Hematopoietic multipotent progenitor cell treated with erythropoietin and hydrocortisone succinate and interleukin-3 and kit ligand, for 17 days (in vitro differentiated cells): ENCODE data around the gene KRTAP10-7.
"Not testable (repeated sequence)": the region's sequence is repeated elsewhere in the genome, so short reads cannot be mapped to it uniquely, and the experiment has no call there.

Source experiments
- DNase-seq: peaks from one replicate; pipeline ENCODE4 v3.0.0-alpha.2; 2015; ENCODE audit warnings: low spot score

The KRTAP10-7 gene

DNA sequence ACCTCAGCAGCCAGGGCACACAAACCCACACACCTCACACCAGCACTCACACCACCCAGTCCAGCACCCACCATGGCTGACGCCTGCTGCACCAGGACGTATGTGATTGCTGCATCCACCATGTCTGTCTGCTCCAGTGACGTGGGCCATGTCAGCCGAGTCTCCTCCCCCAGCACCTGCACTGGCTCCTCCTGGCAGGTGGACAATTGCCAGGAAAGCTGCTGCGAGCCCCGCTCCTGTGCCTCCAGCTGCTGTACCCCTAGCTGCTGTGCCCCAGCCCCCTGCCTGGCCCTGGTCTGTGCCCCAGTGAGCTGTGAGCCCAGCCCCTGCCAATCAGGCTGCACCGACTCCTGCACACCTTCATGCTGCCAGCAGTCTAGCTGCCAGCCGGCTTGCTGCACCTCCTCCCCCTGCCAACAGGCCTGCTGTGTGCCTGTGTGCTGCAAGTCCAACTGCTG, 11.7 kb downstream of the KRTAP10-7 start, which contains the start of gene KRTAP10-8:
TSS of gene KRTAP10-8 (plus strand) at position 51 of the 458 bp plus-strand sequence. CDS start at position 73, 22 bp downstream.
- no peak for DNase-seq

DNA sequence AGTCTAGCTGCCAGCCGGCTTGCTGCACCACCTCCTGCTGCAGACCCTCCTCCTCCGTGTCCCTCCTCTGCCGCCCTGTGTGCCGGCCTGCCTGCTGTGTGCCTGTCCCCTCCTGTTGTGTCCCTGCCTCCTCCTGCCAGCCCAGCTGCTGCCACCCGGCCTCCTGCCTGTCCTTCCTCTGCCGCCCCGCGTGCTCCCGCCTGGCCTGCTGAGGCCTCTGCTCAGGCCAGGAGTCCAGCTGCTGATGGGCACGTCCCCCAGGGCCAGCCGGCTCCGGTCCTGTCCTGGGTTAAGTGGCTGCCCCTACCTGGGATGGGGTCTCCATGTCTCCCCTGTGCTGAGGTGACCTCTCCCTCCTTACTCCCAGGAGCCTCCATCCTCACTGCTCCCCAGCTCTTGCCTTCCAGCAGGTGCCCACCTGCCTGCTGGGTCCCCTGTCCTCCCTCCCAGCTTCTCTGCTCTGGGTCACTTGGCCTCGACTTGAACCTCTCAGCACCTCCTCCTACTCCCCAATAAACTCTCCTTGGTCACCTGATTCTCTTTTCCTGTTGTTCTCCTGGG, 12.4 kb downstream of the KRTAP10-7 start:
- no peak for DNase-seq

DNA sequence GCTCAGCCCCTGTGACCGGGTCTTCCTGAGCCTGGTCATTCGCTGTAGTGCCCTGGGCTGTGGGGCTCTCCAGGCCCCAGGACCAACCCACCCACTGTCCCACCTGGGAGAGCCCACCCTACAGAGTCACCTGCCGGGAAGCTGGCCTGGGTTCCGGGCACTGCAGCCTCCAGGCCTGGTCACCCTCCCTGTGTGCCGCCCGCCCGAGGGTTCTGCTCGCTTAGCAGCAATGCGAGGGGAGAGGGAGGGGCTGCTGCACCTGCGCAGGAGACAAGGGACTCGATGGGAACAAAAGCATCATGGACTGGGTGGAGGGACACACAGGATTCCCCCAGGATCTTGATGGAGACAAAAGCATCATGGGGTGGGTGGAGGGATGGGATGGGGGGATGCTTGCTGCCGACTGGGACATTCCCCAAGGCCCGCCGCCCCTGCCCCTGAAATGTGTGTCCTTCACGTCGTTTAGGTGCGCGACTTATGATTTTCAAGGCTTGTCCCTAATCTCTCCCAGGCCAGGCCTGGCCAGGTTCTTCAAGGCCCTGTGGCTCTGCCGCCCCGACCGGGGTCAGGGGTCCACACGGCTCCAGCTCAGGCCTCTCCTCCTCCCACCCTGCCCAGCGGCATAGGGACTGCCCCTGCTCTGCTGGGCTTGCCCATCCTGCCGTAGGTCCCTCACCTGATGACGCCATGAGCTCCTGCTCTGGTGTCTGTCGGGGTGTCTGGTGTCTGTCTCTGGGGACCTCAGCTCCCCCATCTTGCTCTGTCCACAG, 13.2 kb downstream of the KRTAP10-7 start:
- DNase-seq: no peak

DNA sequence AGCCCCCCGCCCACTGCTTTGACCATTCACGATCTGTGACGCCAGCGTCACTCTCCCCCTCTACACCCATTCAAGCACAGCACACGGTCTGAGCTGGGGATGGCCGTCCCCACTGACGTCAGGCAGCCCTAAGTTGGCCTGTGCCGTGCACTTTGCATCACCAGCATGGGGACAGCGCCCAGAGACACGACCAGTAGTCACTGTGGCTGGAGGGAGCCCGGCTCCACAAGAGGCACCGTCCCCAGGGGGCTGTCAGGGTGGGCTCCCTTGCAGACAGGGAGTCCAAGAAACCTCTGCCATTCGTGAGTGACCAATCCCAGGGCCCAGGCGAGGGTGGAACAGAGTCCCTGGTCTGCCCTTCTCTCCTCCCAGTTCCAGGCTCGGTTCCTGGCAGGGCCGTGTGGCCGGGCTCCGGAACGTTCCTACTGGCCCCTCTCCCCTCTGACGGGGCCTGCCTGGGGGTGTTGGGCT, 13.8 kb downstream of the KRTAP10-7 start:
- DNase-seq: no peak

DNA sequence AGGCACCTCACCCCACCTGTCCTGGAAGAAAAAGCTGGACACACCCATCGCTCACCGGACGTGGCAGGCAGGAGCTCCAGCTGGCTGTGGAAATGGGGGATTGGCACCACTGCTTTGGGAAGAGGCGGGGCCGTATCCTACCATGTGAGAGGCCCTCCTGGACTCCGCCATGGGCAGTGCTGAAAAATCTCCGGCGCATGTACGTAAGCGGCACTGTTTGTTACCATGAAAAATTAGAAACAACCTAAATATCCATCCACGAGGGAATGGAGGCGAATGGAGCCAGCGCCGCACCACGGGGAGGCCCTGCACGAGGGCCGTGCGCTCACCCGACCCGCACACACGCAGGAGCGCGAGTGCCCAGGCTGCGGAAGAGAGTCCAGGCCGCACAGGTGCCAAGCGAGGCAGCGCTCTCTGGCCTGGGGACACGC, 14.6 kb downstream of the KRTAP10-7 start:
- DNase-seq: no peak

DNA sequence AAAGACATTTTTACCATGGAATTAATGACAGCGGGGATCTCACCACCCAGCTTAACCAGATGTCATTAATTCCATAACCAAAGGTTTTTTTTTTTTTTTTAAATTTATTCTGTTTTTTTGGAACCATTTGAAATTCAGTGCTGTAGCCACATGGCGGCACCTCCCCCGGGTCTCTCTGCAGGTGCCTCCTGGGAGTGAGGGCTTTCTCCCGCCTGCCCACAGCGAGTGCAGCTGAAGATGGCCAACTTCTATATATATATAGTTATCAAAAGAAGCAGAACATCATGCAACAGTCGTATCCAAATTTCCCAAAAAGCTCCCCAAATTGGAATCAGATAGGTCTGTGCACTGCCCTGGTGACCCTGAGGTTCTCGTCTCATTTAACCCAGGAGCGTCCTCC, 15.1 kb downstream of the KRTAP10-7 start:
- no peak for DNase-seq

DNA sequence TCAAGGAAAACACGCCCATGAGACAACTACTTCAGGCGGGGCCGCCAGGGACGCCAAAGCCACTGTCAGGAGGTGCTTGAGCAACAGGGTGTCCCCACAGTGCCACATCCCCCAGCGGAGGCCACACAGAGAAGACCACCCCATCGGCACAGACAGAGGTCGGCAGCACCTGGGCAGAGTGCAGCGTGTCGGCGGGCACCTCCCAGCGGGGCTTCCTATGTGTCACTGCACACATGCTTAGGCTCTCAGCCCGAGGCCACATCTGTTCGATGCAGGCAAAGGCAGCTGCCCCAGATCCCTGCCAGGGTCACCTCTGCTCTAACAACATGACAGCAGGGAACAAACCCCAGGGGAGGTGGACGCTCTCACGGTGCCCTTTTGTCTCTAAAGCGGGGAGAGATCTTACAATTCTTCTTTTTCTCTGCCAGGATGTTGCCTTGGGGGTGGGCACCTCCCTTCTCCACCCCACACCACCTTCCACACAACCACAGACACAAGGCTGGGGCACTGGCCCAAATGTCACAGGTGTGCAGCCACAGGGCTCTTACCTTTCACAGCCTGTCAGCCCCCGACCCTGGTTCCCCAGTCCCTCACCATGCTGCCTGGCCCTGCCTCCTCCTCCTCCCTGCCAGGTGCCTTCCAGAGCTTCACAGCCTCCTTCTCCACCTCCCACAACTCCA, 15.7 kb downstream of the KRTAP10-7 start:
- DNase-seq: no peak

DNA sequence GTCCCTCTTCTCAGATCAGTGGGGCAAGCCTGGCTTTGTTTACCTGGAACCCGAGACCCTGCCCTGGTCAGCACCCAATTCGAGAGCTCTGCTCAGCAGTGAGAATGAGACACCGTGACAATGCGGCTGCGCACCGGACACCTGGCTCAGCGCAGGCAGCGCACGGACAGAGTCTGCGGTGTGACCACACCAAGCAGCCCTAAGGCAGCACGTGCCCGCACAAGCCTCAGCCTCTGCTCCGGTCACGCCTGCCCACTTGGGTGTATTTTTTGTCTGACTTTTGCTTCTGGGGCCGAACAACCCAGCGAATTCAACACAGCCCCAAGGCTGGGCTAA, 16.2 kb downstream of the KRTAP10-7 start:
- no peak for DNase-seq

DNA sequence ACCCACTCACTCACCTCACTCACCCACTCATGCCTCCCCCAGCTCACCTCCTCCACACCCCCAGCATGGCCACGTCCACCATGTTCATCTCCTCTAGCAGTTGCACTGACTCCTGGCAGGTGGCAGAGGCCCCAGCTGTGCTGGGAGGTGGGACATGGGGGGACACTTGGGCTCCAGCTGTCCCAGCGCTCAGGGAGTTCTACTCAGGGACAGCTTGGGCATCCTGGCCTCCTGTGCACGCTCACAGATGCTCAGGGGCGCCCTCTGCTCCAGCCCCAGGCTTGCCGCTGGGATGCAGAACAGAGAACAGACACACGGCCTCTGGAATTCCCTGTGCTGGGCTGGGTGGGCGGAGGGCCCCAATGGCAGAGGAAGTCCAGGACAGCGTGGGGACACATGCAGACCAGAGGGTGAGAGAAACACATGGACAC, 16.7 kb downstream of the KRTAP10-7 start:
- no peak for DNase-seq

DNA sequence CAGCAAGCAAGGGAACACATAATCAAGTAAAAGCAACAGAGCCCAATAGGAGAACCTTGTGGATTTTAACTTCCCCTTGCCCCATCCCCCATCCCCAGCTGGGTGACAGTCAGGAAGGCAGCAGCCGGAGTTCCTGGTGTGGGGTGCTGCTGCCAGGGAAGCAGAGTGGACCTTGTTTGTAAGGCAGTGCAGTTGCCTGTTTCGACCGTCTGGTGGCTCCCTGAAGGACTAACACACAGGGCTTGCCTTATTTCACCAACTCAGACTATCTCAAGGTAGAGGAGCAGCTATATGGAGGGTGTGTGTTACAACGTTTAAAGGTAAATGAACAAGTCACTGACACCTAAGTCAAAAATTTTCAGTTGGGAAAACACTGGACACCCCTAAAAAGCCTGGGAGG, 18.1 kb downstream of the KRTAP10-7 start:
- DNase-seq: no peak

DNA sequence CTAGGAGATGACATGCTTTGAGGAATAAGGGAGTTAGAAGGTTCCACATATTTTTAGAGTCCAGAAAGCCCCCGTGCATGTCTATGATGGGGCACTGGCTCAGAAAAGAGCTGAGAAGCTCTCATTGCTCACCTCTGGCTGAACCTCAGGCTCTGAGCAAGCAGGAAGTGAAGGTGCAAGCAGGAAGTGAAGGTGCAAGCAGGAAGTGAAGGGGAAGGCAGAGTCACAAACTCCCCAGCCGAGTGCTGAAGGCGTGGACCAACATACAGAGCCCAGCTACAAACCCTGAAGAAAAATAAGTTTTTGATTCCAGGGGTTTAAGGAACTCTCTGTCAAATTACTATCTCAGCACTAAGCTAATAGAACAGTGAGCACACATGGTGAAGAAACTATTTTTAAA, 18.5 kb downstream of the KRTAP10-7 start:
- DNase-seq: no peak

DNA sequence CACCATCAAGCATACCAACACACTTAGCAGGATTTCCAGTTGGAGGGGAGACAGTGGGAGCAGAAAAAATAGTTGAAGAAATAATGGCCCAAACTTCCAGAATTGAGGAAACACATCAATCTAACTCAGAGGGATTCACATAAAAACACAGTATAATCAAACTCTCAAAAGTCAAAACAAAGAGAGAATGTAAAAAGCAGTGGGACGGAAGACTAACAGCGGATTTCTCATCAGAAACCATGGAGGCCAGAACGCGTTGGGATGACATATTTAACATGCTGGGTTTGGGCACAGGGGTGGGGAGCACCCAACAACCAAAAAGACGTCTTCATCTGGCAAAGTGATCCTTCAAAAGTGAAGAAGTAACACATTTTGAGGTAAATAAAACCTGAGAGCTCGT, 19.5 kb downstream of the KRTAP10-7 start:
- DNase-seq: no peak

DNA sequence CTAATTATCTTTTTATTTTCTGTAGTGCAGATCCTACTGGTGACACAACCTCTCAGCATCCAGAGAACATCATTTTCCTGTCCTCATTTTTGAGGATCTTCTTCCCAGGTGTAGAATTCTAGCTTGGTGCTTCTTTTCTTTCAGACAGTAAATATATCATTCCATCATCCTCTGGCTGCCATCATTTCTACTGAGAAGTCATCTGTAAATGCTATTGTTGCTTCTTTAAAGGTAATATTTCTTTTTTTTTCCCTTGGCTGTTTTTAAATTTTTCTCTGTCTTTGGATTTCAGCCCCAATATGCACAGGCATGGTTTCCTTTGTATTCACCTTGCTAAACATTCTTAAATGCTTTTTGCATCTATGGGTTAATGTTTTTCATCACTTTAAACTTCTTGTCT, 23.2 kb downstream of the KRTAP10-7 start:
- no peak for DNase-seq

DNA sequence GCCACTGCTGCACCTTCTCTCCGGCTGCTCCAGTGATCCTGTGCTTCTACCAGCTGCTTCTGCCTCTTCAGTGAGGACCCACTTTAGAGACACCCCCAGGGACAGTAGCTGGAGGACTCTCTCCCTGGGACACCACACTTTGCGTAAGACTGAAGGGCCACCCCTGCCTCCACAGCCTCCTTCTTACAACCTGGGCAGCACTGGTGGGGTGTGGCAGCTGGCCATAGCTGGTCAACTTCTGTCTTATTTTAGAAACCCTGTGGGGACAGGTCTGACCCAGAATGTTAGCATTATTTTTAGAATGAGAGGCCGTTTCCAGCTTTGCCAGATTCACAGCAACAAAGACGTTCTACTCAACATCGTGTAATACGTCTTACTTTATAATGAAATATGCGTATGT, 25.4 kb downstream of the KRTAP10-7 start:
- no peak for DNase-seq

DNA sequence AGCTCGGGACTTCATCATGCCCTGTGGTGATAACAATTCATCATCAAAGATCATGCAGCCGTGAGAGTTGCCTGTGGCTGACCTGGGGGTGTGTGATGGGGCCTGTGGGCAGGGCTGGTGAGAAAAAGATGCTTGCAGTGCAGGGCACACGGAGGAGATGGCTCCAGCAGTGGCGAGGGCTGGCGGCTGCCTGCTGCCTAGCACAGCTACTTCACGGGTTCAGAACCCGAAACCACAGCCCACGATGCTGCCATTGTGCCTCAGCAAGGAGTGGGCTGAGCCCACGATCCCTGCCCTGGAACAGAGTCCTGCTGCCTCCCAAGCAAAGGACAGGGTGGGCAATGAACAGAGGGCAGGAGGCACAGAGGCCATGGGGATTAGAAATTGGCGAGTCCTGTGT, 25.9 kb downstream of the KRTAP10-7 start:
- DNase-seq: no peak

DNA sequence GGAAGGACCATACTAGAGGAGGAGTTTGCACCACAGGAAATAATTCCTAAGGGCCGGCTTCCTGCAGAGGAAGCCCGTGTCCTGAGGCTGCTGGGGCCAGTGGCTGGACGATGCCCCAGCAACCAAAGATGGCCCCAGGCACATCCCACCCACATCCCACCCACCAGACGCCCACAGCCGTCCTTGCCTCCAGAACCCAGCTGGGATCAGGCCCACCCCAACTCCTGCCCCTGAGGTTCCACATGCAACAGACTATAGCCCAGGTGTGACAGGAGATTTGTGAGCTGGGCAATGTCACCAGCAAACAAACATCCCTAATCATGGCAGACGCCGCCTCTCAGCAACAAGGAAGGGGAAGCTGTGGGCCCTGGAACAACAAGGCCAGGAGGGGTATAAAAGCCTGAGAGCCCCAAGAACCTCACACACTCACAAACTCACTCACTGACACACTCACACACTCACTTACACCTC, 26.3 kb downstream of the KRTAP10-7 start, which contains the start of gene KRTAP10-9:
TSS of gene KRTAP10-9 (plus strand) at position 421 of the 471 bp plus-strand sequence. CDS start 79 bp downstream, outside the sequence.
- DNase-seq: no peak

DNA sequence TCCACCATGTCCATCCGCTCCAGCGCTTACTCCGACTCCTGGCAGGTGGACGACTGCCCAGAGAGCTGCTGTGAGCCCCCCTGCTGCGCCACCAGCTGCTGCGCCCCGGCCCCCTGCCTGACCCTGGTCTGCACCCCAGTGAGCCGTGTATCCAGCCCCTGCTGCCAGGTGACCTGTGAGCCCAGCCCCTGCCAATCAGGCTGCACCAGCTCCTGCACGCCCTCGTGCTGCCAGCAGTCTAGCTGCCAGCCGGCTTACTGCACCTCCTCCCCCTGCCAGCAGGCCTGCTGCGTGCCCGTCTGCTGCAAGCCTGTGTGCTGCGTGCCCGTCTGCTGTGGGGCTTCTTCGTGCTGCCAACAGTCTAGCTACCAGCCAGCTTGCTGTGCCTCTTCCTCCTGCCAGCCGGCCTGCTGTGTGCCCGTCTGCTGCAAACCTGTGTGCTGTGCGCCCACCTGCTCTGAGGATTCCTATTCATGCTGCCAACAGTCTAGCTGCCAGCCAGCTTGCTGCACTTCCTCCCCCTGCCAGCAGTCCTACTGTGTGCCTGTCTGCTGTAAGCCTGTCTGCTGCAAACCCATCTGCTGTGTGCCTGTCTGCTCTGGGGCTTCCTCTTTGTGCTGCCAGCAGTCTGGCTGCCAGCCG, 26.9 kb downstream of the KRTAP10-7 start:
- not testable (repeated sequence) for DNase-seq

DNA sequence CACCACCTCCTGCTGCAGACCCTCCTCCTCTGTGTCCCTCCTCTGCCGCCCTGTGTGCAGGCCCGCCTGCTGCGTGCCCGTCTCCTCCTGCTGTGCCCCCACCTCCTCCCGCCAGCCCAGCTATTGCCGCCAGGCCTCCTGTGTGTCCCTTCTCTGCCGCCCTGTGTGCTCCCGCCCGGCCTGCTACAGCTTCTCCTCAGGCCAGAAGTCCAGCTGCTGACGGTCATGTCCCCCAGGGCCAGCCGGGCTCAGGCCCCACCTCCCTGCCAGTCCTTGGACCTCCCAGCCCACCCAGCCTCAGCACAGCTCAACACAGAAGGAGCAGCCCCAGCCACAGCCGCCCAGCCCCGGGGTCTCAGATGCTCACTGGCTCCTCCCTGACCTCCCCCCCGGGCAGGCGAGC, 27.4 kb downstream of the KRTAP10-7 start:
- not testable (repeated sequence) for DNase-seq

DNA sequence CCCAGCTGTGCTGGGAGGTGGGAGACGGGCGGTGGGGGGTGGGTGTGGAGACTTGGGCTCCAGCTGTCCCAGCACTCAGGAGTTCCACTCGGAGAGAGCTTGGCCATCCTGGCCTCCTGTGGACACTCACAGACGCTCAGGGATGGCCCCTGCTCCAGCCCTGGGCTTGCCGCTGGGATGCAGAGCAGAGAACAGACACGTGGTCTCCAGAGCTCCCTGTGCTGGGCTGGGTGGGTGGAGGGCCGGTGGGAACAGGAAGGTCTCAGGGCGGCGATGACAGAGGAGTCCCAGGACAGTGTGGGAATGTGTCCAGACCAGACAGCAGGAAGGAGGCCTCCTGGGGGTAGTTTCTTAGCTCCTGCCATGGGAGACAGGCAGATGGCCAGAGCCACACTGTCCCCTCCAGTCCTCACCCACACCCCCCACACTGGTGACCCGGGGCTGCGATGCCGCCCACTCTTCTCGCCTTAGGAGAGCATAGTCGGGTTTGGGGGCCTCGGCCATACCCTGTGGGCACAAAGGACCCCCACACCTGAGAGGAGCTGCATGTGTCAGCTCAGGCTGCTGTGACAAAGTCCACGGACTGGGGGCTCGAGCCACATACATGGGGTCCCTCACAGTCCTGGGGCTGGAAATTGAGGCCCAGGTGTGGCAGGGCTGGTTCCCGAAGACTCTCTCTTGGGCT, 28.5 kb downstream of the KRTAP10-7 start:
- no peak for DNase-seq

DNA sequence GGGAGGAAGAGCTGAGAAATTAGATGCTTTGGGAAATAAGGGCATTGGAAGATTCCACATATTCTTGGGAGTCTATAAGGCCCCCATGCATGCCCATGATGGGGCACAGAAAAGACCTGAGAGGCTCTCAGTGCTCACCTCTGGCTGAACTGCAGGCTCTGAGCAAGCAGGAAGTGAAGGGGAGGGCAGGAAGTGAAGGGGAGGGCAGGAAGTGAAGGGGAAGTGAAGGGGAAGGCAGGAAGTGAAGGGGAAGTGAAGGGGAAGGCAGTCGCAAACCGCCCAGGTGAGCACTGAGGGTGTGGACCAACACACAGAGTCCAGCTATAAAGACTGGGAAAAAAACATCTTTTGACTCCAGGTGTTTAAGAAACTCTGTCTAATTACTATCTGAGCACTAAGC, 30.0 kb downstream of the KRTAP10-7 start:
- DNase-seq: no peak

DNA sequence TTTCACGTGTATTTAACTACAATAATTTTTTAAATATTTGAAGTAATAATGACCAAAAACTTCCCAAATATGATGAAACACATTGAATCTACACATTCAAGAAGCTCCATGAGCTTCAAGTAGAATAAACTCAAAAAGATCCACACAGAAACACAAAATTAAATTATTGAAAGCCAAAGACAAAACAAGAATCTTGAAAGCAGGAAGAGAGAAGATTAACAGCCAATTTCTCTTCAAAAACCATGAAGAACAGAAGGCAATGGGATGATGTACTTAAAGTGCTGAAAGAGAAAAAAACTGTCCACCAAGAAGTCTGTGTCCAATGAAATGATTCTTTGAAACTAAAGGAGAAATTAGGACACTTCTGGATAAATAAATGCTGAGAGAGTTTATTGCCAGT, 31.7 kb downstream of the KRTAP10-7 start:
- no peak for DNase-seq
